ENCODE results near the gene CCDC3. TPM values are rescaled to one million over a fixed set of nuclear protein-coding genes. Genes with fewer than 3 reads are reported as not detected.

Gene CCDC3
- total and polyA plus RNA-seq, 2 of the 4 experiments (the other 2 are of a cell fraction), result 0.29 to 0.36 TPM

DNA sequence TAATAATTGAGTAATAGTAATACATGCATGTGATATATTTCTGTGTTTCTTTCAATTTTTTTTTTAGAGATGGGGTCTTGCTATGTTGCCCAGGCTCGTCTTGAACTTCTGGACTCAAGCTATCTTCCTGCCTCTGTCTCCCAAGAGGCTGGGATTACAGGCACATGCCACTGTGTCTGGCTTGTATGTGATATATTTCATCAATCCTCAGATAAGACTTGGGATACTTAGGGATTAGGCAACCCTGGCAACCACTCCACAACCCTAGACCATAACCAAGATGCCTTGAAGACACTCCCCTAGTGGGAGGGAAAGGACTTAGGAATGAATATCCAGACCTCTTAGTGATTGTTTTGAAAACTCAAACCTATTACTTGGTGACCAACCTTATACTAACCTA, 154.8 kb downstream of the CCDC3 start:
- no peaks in the 10 kb centered on the region for H3K9me1 ChIP-seq (ENCODE audit: insufficient read depth, low read length)
- no peak overlapping the region for H3K56ac ChIP-seq (ENCODE audit: extremely low read depth, insufficient read depth, low read length)
- peak; percentile 17 for DNase-seq
- H2AK5ac ChIP-seq (ENCODE audit: low read depth, low read length), result no peak overlapping the region
- H4K91ac ChIP-seq (ENCODE audit: insufficient read depth, low read depth, low read length), result no peak overlapping the region
- no peak overlapping the region for H2BK20ac ChIP-seq (ENCODE audit: low read depth, low read length)
- H3K27ac ChIP-seq (ENCODE audit: insufficient read depth, low read length), result no peak overlapping the region
- no peak overlapping the region for H3K9ac ChIP-seq (ENCODE audit: low read depth, low read length)
- no peaks in the 10 kb centered on the region for H3K79me1 ChIP-seq (ENCODE audit: low read depth in 1 of 2, low read length in 2 of 2)
- BruUV-seq (replicated peaks), result no TSS peak
- no peaks in the 10 kb centered on the region; the same call in 1 of the 2 replicates for H3K9me3 ChIP-seq (ENCODE audit: control insufficient read depth, insufficient read depth, low read length)
- no peaks in the 10 kb centered on the region for H3K36me3 ChIP-seq (ENCODE audit: control insufficient read depth, insufficient read depth, low read length)
- WGBS, 2 experiments (ENCODE audit: extremely low coverage in 2 of 2, insufficient read length in 1 of 2), result no CpG with 5 or more reads among the region's 1 CpG
- POLR2A ChIA-PET (ENCODE audit: unreplicated experiment), result no interaction called here
- no peak overlapping the region for H2BK15ac ChIP-seq (ENCODE audit: low read depth, low read length)
- no peak for TF ChIP-seq MXI1 (IDR thresholded peaks at IDR 0.05; ENCODE audit: borderline replicate concordance, low read depth, low read length)
- peak; percentile 21; the same call in 1 of the 2 replicates for TF ChIP-seq CEBPB (IDR thresholded peaks at IDR 0.05; ENCODE audit: low read depth, low read length)
- TF ChIP-seq MAFK (IDR thresholded peaks at IDR 0.05; ENCODE audit: low read depth, low read length), result no peak
- TF ChIP-seq FOS (IDR thresholded peaks at IDR 0.05; ENCODE audit: low read depth, low read length), result no peak
- no peak for TF ChIP-seq SMC3 (IDR thresholded peaks at IDR 0.05; ENCODE audit: low read depth, low read length)
- peaks cover 9% of the 10 kb centered on the region for H3K4me1 ChIP-seq (ENCODE audit: control insufficient read depth, insufficient read depth, low read length)
- dilution Hi-C loops (cut with HindIII; ENCODE audit: low sequenced_read_pairs, unreplicated experiment) (no loop called here), in situ Hi-C loops (cut with MboI; ENCODE audit: low sequenced_read_pairs) (no loop called here), intact Hi-C loops (cut with micrococcal nuclease) (no loop called here)
- H3K27me3 ChIP-seq (ENCODE audit: control insufficient read depth, insufficient read depth, low read length), result peaks cover 29% of the 10 kb centered on the region; the same call in 1 of the 2 replicates
- H3K18ac ChIP-seq (ENCODE audit: low read depth, low read length), result no peak overlapping the region
- no peak overlapping the region for H3K4ac ChIP-seq (ENCODE audit: low read depth, low read length)
- CTCF ChIA-PET, result interaction anchor here (0.7 to 0.8 kb wide), 2 partner anchors 10 to 64 kb away, joined by 3 read pairs; no protein-coding TSS in a partner anchor
- no peak overlapping the region for H2AK9ac ChIP-seq (replicated peaks; ENCODE audit: low read depth, low read length, poor library complexity)
- no peak overlapping the region for H3K4me3 ChIP-seq (ENCODE audit: insufficient read depth, low read depth, low read length)
- no peak overlapping the region for H3K14ac ChIP-seq (replicated peaks; ENCODE audit: low read depth, low read length)
- H2AFZ ChIP-seq (replicated peaks; ENCODE audit: low read length, poor library complexity), result no peak overlapping the region
- H2BK5ac ChIP-seq (ENCODE audit: low read depth, low read length, poor library complexity, severe bottlenecking), result no peak overlapping the region
- no peaks in the 10 kb centered on the region for H4K20me1 ChIP-seq (ENCODE audit: insufficient read depth, low read length)
- no peak overlapping the region for H2BK120ac ChIP-seq (ENCODE audit: low read depth, low read length)
- H4K5ac ChIP-seq (ENCODE audit: low read depth, low read length), result no peak overlapping the region
- no peak overlapping the region for H4K8ac ChIP-seq (ENCODE audit: low read depth in 2 of 2, low read length in 2 of 2)
- no peak overlapping the region for H3K4me2 ChIP-seq (ENCODE audit: low read depth, low read length)
- H3K23ac ChIP-seq (ENCODE audit: low read depth, low read length), result no peak overlapping the region
- ATAC-seq (ENCODE audit: low read depth), result no peak

Small RNAs within 50 kb of the gene (microRNA-seq; reads per million reads assigned to microRNA genes)
- not detected for gene RNA5SP300 (ENCODE audit: insufficient read depth, insufficient read length)

Small RNAs within 50 kb of the gene (small RNA-seq; reads per million reads assigned to genes)
- 0 to 0.17 (median 0) reads per million in 5 experiments for gene RNA5SP300

Other genes starting within 250 kb of the CCDC3 start
- gene OPTN, start 98.5 kb upstream of the CCDC3 start, total RNA-seq (2012; rRNA removed), result 34.8 and 56.9 TPM in 2 replicates
- gene OPTN, start 98.5 kb upstream of the CCDC3 start, polyA plus RNA-seq (2012; rRNA removed), result 39.1 and 41.4 TPM in 2 replicates
- 11.8 and 14.4 TPM in 2 replicates for gene MCM10, start 159.8 kb upstream of the CCDC3 start, total RNA-seq (2012; rRNA removed)
- gene MCM10, start 159.8 kb upstream of the CCDC3 start, polyA plus RNA-seq (2012; rRNA removed), result 4.9 and 5.4 TPM in 2 replicates
- not detected in 2 replicates for gene UCMA, start 232.7 kb upstream of the CCDC3 start, total RNA-seq (2012; rRNA removed)
- not detected in 2 replicates for gene UCMA, start 232.7 kb upstream of the CCDC3 start, polyA plus RNA-seq (2012; rRNA removed)